Kidney capillary endothelial cell (primary cell): ENCODE measurements around the gene AGBL4.
"Not testable (repeated sequence)": the region's sequence is repeated elsewhere in the genome, so short reads cannot be mapped to it uniquely, and the experiment has no call there.

Experiments
- DNase-seq: peaks from one replicate; pipeline ENCODE4 v3.0.0-alpha.2; 2018; ENCODE audit warnings: low spot score

AGBL4 gene

DNA sequence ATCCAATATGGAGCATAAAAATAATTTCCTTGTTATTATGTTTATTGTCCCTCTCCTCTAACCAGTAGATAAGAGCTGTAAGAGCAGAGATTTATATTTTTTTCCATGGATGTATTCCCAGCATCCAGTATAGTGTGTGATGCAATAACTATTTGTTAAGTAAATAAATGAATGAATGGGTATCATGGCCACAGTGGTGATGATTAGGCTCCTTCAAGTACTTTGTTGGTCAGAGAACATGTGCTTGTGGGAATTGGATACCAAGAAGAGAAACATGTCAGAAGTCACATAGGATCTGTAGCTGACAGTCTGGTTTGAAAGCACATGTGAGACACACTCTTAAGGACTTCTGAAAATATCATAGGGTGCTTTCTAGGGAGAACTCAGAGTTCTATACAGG, 588.5 kb downstream of the AGBL4 start:
- DNase-seq: no peak

DNA sequence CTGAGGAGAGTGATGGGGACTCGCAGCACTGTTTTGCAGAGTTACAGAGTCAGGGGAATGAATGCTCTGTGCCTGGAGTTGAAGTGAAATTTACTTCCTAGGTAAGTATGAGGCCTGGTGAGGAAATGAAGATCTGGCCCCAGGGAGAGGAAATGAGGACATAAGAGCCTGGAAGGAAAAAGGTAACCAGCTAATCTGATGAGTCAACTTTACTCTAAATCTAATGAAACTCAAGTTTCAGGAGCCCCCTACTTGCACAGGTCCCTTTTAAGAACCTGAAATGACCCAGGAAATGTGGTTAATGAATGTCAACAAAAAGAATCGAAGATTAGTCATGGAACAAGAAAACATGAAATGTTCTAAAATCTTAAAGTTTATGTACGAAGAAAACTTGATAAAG, 599.0 kb downstream of the AGBL4 start:
- no peak for DNase-seq

DNA sequence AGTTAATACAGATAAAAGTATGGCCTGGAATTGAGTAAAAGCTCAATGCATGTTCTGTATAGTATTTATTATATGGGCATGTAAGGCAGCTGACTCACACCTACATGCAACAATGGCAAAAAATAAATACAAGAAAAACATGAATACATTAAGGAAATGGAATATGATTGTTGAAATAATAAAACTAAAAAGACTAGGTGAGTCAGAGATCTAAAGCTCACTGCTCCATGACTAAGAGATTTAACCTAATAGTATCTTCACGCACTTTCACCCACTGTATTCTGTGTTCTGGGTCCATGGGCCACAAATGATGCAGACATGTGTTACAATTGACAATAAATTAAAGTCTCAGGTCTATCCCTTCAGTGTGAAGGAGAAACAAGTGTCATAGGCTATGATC, 607.0 kb downstream of the AGBL4 start:
- DNase-seq: no peak

- no peak for DNase-seq
Observed at GRCh38 chr1:49408346-49408745, 615.4 kb downstream of the AGBL4 start.

- DNase-seq: no peak
Observed at GRCh38 chr1:49397086-49397485, 626.7 kb downstream of the AGBL4 start.

GRCh38 chr1:49394200-49394599, 629.6 kb downstream of the AGBL4 start:
- DNase-seq: no peak

DNA sequence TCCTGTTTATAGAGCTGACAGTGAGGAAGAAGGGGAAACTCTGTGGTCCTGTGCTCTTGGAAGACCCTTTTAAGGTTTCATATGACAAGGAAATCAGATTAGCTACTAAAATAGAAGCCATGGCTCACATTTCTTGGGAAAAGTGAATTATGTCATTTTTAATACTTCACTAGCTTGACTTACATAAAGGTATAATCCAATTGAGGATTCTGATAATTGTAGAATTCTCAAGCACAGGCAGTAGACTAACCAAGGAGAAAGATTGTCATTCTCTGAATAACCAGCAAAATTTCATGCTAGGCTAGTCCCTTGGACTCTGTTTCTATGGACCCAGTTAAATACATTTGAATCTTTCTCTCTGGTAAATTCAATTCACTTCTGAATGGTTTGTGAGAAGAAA, 634.1 kb downstream of the AGBL4 start:
- no peak for DNase-seq

- no peak for DNase-seq
Observed at GRCh38 chr1:49364676-49365075, 659.1 kb downstream of the AGBL4 start.

GRCh38 chr1:49363628-49364027, 660.1 kb downstream of the AGBL4 start:
- no peak for DNase-seq

DNA sequence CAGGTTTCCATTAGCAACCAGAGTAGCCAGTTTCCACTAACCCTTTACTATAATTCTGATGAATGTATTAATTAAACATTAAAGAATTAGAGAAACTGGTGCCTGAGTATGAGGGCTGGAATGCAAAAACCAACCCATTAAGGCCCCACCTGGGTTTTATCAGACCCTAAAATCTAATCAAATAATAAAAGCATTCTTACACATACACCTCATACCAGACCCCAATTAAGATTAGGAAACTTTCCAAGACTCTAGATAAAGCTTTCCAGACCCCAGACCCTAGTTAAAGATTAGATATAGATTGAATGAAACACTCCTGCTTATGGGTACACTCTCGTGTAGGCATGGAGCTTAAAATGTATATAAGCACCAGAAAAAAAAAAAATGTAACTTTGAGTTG, 665.7 kb downstream of the AGBL4 start:
- no peak for DNase-seq

DNA sequence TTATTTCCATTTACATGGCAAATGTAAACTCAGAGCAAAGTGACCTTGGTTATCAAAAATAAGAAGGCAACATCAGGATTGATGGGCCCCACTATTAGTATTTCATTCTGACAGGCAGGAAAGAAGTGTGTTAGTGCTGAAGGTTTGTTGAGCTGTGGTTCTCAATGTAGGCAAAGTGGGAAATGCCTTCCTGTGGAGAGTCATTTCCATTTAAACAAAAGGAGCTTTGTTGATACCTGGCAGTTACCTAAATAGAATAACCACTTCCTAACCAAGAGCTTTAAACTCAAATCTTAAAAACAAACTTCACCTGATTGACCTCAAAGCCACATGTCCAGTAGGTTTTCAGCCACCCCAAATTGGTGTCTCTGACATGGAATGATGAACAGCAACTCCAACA, 667.2 kb downstream of the AGBL4 start:
- DNase-seq: no peak

GRCh38 chr1:49351768-49352167, 672.0 kb downstream of the AGBL4 start:
- no peak for DNase-seq

- DNase-seq: no peak
Observed at GRCh38 chr1:49346767-49347349, 676.9 kb downstream of the AGBL4 start.

- no peak for DNase-seq
Observed at GRCh38 chr1:49340576-49340975, 683.2 kb downstream of the AGBL4 start.

DNA sequence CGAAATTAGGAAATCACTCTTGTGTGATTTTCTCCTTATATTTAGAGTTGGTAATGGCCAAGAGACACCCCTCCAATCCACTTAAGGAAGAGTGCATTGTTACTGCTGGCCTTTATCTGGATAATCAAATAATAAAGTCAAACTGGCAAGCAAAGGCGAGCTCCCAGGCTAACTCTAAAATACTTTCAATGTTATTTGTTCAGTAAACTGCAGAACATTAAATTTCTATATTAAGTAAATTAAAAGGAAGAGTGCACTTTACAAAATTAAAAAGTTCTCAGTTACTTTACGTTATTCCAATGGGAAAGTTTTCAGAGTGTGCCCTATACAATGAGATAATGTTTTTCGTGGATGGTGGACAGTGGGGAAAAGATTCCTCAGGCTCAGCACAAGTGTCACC, 684.7 kb downstream of the AGBL4 start:
- no peak for DNase-seq

- no peak for DNase-seq
Observed at GRCh38 chr1:49337251-49337650, 686.5 kb downstream of the AGBL4 start.

DNA sequence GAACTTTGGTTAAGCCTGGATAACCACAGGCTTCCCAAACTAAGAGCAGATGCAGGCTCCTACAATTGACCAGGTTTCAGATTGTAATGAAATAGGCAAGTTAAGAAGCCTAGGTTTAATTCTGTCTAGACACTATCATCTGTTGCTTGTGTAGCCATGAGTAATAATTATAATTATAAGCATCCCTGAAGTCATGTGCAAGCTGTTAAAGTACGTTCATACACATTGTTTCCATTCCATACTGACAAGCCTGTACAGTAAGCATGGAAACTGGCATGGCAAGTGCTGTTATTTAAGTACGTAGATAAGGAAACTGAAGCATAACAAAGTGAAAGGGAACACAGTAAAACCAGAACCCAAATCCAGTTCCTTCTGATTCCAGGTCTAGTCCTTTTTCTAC, 689.8 kb downstream of the AGBL4 start:
- no peak for DNase-seq

- no peak for DNase-seq
Observed at GRCh38 chr1:49331066-49331852, 692.5 kb downstream of the AGBL4 start.

DNA sequence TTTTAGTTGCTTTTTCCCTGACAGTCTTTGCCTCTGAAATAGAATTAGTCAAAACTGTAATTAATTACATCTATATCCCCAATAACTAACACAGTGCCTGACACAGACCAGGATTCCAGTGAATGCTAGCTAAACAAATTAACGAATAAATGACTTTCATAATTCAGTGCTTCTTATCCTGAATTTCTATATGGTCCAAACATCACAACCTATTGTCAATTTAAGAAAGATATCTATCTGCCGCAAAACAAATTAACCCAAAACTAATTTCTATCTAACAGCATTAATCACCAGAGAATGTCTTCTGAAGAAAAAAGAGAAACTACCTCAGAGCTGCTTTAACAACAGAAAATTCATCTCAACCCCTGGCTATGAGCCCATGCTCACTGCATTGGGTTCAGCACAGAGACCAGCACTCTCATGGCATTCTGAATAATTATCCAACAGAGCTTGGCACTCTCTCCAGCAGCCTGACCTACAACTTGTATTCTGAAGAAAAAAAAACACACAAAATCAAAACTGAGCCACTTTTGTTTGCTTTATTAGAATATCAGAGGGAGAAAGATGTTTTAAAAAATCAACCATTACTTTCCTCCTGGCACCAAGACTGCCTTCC, 699.7 kb downstream of the AGBL4 start:
- DNase-seq: no peak

- DNase-seq: not testable (repeated sequence)
Observed at GRCh38 chr1:49320493-49320892, 703.3 kb downstream of the AGBL4 start.

DNA sequence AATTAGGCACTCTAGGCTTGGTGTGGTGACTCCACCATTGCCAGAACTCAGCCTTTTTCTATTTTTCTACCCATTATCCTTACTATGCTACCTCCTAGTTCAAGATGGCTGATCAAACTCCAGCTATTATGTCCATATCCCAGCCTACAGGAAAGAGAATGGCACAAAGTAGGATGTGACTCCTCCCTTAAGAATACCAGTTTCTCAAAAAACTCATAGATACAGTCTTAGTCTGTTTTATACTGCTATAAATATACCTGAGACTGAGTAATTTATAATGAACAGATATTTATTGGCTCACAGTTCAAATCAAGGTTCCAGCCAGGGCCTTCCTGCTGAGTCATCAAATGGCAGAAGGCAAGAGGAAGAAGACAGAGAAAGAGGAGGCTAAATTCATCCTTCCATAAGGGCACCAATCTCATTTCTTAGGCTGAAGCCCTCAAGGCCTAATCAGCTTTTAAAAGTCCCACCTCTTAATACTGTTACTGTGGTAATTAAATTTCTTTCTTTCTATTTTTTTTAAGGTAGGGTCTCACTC, 704.3 kb downstream of the AGBL4 start:
- no peak for DNase-seq

DNA sequence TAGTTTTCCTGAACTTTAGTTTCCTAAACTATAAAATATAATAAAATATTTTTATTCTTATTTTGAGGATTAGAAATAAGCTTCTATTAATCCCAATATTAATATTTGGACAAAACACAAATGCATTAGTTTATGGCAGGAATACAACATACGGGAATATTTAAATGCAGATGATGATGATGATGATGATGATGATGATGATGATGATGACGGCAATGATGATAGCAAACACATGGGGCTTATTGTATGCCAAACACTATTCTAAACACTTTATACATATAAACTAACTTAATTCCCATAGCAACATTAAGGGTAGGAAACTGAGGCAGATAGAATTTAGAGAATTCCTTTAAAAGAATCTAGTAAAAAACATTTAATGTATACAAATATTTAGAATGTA, 705.5 kb downstream of the AGBL4 start:
- DNase-seq: no peak

GRCh38 chr1:49307457-49307856, 716.3 kb downstream of the AGBL4 start:
- DNase-seq: no peak
